Activated CD4-positive, alpha-beta T cell treated with anti-CD3 and anti-CD28 coated beads, Interleukin-2, amount 10 ng/mL, durations not matched to agents 7 days and 5 days (primary cell): ENCODE measurements around the gene GPR176. TPM values are rescaled to one million over a fixed set of nuclear protein-coding genes. Genes with fewer than 3 reads are reported as not detected.
A peak's percentile ranks its signal among the peaks of the same experiment; 100 is the strongest.

Source experiments
- CTCF ChIA-PET: fragments of 350-600 bp; sonication (Branson Sonifier 250); formaldehyde crosslinking; loops from one replicate; lab custom pipeline; 2021; ENCODE audit warnings: antibody characterized with exemption; lab: Charles Lee
- POLR2A ChIA-PET: fragments of 350-600 bp; sonication (Branson Sonifier 250); formaldehyde crosslinking; loops from one replicate; lab custom pipeline; 2021; ENCODE audit warnings: antibody characterized with exemption; lab: Charles Lee
- DNase-seq: peaks from one replicate; pipeline ENCODE4 v3.0.0-alpha.2; 2020
- H3K27ac Mint-ChIP-seq: one replicate; pipeline ENCODE4 v1.8.0; 2021; ENCODE audit warnings: mild to moderate bottlenecking, moderate library complexity, mixed read lengths
- H3K27me3 Mint-ChIP-seq: one replicate; pipeline ENCODE4 v1.8.0; 2021; ENCODE audit warnings: mixed read lengths
- H3K36me3 Mint-ChIP-seq: one replicate; pipeline ENCODE4 v1.8.0; 2021; ENCODE audit warnings: low read depth, mixed read lengths
- H3K4me1 Mint-ChIP-seq: one replicate; pipeline ENCODE4 v1.8.0; 2021; ENCODE audit warnings: mixed read lengths
- H3K4me3 Mint-ChIP-seq: one replicate; pipeline ENCODE4 v1.8.0; 2021; ENCODE audit warnings: mild to moderate bottlenecking, moderate library complexity, mixed read lengths
- H3K9me3 Mint-ChIP-seq: one replicate; pipeline ENCODE4 v1.8.0; 2021; ENCODE audit warnings: mixed read lengths
- total RNA-seq, 2 experiments: library from RNA; stranded (reverse); gene quantifications; one replicate each; pipeline ENCODE4 v1.2.3, GENCODE V29; 2021

Gene GPR176
- total RNA-seq, 2 experiments from 2014 or later, result not detected

DNA sequence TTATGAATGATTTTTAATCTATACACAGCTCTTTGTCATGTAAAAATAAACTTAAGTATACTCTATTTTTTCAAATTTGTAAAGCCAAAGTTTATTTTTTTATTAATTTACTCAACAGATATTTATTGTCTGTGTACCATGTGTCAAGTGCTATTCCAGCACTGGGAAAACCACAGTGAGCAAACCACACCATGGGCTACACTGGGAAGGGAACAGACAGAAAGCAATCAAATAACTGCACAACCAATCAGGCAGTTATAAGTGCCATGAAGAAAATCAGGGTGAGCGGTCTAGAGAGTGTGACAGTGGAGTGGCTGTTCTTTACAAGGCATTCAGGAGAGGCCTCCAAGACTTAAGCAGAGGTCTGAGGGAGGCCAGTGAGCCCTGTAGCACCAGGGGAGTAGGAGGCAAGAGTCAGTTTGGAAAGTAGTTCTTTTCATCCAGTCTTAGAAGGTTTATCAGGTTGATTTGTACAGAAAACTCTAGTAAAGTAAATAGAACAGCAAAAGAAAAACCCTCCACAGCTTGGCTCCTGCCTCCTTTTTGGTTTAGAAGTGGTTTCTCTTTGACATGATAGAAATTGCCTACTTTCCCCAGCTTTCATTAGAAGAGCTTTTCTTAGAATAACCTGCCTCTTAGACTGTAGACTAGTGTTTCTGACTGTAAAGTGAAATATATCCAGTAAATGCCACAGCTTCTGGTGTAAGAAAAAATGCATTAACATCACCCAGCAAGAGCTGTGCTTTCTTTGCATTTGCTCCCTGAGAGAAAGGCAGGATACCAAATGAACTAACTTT is 27.5 kb upstream of the GPR176 start:
- Mint-ChIP-seq H3K36me3 (peaks cover 49% of the 10 kb centered on the region), H3K27me3 (no peaks in the 10 kb centered on the region), H3K4me3 (no peak overlapping the region), H3K27ac (peak overlapping the region; percentile 84), H3K4me1 (peaks cover 28% of the 10 kb centered on the region), H3K9me3 (no peaks in the 10 kb centered on the region)
- DNase-seq, result no peak
- ChIA-PET CTCF (no interaction called here), POLR2A (no interaction called here)

DNA sequence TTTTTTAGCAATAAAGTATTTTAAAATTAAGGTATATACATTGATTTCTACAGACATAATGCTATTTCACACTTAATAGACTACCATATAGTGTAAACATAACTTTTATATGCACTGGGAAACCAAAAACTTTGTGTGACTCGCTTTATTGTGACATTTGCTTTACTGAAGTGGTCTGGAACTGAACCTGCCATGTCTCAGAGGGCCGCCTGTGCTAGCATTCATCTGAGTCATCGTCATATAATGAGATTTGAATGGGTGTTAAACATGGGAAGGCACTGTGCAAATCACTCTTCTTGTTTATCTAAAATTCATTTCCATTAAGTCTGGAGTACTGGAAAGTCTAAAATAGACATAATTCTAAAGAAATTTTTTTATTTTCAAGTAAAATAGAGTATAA is 26.8 kb upstream of the GPR176 start:
- POLR2A ChIA-PET, result no interaction called here
- Mint-ChIP-seq H3K27me3 (no peaks in the 10 kb centered on the region), H3K4me1 (peaks cover 28% of the 10 kb centered on the region), H3K27ac (no peak overlapping the region), H3K9me3 (no peaks in the 10 kb centered on the region), H3K4me3 (no peak overlapping the region), H3K36me3 (peaks cover 54% of the 10 kb centered on the region)
- CTCF ChIA-PET, result interaction anchor here (2.0 kb wide), 1 partner anchor 13 kb away, joined by 9 read pairs; the partner anchor contains the start of gene EIF2AK4
- no peak for DNase-seq

DNA sequence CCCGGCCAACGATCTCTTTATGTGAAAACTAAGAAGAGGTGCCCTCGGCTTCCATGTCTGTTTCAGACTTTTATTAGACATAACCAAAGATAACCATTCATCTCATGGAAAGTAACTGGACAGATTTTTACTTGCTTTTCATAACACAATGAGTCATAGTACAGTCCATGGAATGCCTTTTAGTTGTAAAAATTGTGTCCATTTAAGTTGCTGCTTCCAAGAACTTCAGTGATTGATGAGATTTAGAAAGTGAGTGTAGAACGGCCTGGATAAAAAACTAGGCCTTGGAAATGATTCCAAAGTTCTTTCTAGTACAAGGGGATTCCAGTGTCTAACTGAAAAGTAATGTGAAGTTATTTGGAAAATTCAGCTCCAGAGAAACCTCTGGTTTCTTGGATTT is 24.7 kb upstream of the GPR176 start:
- CTCF ChIA-PET, result interaction anchor here (1.1 to 2.0 kb wide), 2 partner anchors 10 to 26 kb away, joined by 4 to 9 read pairs; partner anchors contain the start of gene EIF2AK4
- Mint-ChIP-seq H3K4me3 (no peak overlapping the region), H3K36me3 (peaks cover 54% of the 10 kb centered on the region)

DNA sequence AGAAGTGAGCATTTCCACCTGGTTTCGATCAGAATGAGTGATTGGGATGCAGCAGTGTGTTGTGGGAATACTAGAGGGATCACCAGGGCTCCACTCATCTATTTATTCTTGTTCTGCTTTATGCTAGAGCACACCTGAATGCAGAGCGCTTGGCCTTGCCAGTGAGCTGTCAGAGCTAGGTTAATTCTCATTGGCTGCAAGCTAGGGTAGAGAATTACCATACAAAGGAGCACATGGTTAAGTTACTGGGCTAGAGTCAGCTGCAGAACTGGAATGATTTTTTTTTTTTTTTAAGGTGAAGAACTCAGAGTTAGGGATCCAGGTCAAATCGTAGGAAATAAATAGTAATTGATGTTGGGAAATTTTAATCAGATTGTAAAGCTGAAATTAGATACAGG is 22.7 kb upstream of the GPR176 start:
- H3K9me3 Mint-ChIP-seq, result no peaks in the 10 kb centered on the region
- DNase-seq, result no peak
- CTCF ChIA-PET, result interaction anchor here (1.0 kb wide), 1 partner anchor 9 kb away, joined by 3 read pairs; the partner anchor contains the start of gene EIF2AK4
- no peak overlapping the region for H3K27ac Mint-ChIP-seq
- POLR2A ChIA-PET, result no interaction called here
- peaks cover 58% of the 10 kb centered on the region for H3K36me3 Mint-ChIP-seq
- H3K4me3 Mint-ChIP-seq, result no peak overlapping the region
- peaks cover 28% of the 10 kb centered on the region for H3K4me1 Mint-ChIP-seq
- H3K27me3 Mint-ChIP-seq, result no peaks in the 10 kb centered on the region

More for the DNA sequence above, 24.7 kb upstream of the GPR176 start:
- Mint-ChIP-seq H3K9me3 (no peaks in the 10 kb centered on the region), H3K27ac (no peak overlapping the region), H3K4me1 (peaks cover 31% of the 10 kb centered on the region), H3K27me3 (no peaks in the 10 kb centered on the region)
- DNase-seq, result no peak
- POLR2A ChIA-PET, result no interaction called here

DNA sequence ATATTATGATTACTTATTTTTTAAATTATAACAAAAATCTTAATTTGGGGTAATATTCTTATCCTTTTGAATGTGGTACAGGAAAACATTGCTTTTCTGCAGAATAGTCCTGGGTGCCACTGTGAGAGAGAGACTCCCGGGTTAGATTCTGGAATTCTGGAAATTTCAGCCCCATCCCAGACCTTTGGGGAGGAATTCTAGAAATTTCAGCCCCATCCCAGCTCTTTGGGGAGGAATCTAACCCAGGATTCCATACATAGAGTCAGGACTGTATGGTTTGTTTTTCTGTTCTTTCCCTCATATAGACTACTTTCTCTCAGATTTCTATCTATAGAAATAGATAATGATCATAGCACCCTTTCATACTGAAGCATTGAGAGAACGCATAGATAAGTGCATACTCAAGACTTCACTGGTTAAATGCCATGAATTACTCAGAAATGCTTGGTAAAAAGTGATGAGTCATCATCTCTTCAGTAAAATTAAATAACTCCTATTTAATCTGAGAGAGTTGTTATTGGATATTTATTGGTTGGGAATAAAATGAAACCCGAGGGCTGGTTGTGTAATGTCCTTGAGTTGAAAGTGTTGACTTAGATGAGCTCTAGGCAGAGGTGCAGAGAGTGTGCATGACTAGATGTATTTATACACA is 22.2 kb upstream of the GPR176 start:
- no peak for DNase-seq
- peaks cover 60% of the 10 kb centered on the region for H3K36me3 Mint-ChIP-seq
- POLR2A ChIA-PET, result no interaction called here

DNA sequence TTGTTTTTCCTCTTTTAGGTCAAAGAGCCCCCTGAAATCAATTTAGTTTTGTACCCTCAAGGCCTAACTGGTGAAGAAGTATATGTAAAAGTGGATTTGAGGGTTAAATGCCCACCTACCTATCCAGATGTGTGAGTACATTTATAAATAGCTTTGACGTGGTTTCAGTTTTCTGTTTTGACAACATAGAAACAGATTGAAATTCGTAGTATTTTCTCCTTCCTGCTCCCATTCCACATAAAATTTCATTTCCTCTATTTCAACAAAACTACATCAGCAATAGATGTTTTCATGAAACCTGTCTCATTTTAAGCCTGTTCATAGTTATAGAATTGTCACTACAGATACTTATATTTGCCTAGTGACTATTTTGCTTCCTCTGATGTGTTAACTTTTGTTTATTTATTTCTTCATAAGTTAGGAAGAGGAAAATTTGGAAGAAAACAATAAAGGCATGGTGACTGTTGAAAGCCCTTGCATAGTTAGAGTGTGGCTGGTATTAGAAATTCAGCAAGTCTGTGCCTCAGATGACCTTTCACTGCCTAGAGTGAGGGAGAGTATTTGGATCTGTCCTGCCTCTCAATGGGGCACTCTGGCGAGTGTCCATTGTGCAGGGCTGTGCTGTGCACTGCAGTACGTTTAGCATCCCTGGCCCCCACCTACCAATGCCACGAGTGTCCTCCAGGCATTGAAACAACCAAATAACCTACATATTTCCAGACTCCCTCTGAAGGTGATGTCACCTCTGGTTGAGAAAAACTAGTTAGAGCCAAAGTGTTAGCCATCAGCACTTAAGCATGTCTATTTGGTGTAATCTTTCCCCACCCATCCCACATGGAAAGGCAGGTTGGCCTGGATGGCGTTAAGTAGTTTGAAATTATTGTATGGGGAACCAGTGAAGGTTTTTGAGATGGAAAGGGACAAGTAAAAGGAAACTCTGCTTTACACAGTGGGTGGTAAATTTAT is 19.7 kb upstream of the GPR176 start:
- Mint-ChIP-seq H3K27me3 (no peaks in the 10 kb centered on the region), H3K27ac (no peak overlapping the region), H3K4me1 (peaks cover 32% of the 10 kb centered on the region), H3K4me3 (no peak overlapping the region), H3K9me3 (no peaks in the 10 kb centered on the region), H3K36me3 (peaks cover 51% of the 10 kb centered on the region)
- POLR2A ChIA-PET, result no interaction called here
- CTCF ChIA-PET, result no interaction called here
- DNase-seq, result no peak

More for the DNA sequence above, 22.2 kb upstream of the GPR176 start:
- Mint-ChIP-seq H3K4me1 (peaks cover 26% of the 10 kb centered on the region), H3K27ac (no peak overlapping the region), H3K4me3 (no peak overlapping the region), H3K27me3 (no peaks in the 10 kb centered on the region), H3K9me3 (no peaks in the 10 kb centered on the region)
- CTCF ChIA-PET, result interaction anchor here (1.0 kb wide), 1 partner anchor 8 kb away, joined by 3 read pairs; the partner anchor contains the start of gene EIF2AK4

DNA sequence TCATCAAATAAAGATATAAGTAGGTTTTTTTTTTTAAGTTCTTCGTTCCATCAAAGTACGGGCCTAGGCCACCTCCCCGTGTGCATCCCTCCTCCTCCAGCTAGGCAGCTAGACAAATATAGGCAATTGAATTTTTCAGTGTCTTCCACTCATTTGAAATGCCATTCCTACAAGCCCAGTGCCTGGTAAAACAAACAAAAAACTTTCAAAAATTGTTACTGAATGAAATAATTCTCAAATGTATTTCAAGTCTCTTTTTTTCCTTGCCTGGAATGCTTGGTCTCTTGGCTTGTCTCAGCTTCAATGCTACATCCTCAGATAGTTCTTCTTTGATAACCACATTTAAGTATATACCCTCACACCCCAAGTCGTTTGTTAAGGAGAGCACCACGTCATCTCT is 17.6 kb upstream of the GPR176 start:
- H3K4me1 Mint-ChIP-seq, result peaks cover 48% of the 10 kb centered on the region
- no peak overlapping the region for H3K4me3 Mint-ChIP-seq
- ChIA-PET CTCF (interaction anchor here (0.7 kb wide), 1 partner anchor 1826 kb away, joined by 7 read pairs; no protein-coding TSS in a partner anchor), POLR2A (no interaction called here)
- H3K9me3 Mint-ChIP-seq, result no peaks in the 10 kb centered on the region
- H3K27me3 Mint-ChIP-seq, result no peaks in the 10 kb centered on the region
- DNase-seq, result no peak
- peaks cover 39% of the 10 kb centered on the region for H3K36me3 Mint-ChIP-seq
- H3K27ac Mint-ChIP-seq, result no peak overlapping the region

DNA sequence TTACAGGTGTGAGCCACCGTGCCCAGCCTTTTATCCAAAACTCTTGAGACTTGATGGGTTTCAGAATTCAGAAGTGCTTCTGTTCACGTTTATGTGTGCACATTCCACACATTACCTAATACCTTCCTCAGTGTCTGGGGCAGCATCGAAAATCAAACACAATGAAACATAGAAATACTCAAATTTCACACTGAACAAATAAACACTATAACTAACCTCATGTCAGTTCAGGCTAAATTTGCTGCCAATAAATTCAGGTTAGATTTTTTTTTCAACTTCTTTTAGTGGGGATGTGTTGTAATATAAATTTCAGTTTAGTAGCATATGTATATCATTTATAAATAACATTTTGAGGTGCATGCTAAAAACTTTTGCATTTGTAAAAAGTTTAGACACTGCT is 16.6 kb upstream of the GPR176 start:
- H3K27me3 Mint-ChIP-seq, result peaks cover 1% of the 10 kb centered on the region
- CTCF ChIA-PET, result no interaction called here
- H3K9me3 Mint-ChIP-seq, result no peaks in the 10 kb centered on the region
- DNase-seq, result no peak
- H3K4me1 Mint-ChIP-seq, result peaks cover 51% of the 10 kb centered on the region
- POLR2A ChIA-PET, result no interaction called here
- no peak overlapping the region for H3K27ac Mint-ChIP-seq
- H3K4me3 Mint-ChIP-seq, result no peak overlapping the region
- peaks cover 35% of the 10 kb centered on the region for H3K36me3 Mint-ChIP-seq

DNA sequence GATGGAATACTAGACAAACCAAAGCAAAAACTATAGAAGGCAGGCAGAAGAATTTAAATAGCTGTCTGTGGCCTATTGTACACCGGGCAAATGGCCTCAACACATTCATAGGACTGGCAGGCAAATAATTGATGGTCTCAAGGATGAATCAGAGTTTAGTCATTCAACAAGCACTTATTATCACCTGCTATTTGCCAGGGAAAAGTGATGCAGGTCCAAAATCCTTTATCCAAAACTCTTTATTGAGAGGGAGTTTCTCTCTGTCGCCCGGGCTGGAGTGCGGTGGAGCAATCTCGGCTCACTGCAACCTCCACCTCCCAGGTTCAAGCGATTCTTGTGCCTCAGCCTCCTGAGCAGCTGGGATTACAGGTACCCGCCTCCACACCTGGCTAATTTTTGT is 16.1 kb upstream of the GPR176 start:
- CTCF ChIA-PET, result no interaction called here
- DNase-seq, result no peak

DNA sequence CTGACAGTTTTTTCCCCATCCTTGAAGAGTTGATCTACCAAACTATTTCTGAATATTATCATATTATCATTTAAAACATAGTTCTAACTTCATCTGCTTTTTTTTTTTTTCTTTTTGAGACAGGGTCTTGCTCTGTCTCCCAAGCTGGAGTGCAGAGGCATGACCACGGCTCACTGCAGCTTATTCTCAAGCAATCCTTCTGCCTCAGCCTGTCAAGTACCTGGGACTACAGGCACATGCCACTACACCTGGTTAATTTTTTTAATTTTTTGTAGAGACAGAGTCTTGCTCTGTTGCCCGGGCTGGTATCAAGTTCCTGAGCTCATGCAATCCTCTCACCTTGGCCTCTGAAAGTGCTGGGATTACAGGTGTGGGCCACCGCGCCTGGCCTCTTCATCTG is 15.2 kb upstream of the GPR176 start:
- CTCF ChIA-PET, result interaction anchor here (0.7 to 2.0 kb wide), 4 partner anchors 10 to 305 kb away, joined by 3 to 9 read pairs (median 4); no protein-coding TSS in a partner anchor
- Mint-ChIP-seq H3K9me3 (no peaks in the 10 kb centered on the region), H3K27me3 (peaks cover 2% of the 10 kb centered on the region), H3K4me3 (peak overlapping the region; percentile 84), H3K27ac (peak overlapping the region; percentile 17), H3K4me1 (peaks cover 51% of the 10 kb centered on the region), H3K36me3 (peaks cover 29% of the 10 kb centered on the region)
- POLR2A ChIA-PET, result interaction anchor here (1.0 kb wide), 1 partner anchor 23 kb away, joined by 4 read pairs; no protein-coding TSS in a partner anchor
- DNase-seq, result no peak

More for the DNA sequence above, 16.1 kb upstream of the GPR176 start:
- POLR2A ChIA-PET, result interaction anchor here (0.6 kb wide), 1 partner anchor 225 kb away, joined by 3 read pairs; the partner anchor contains the start of gene BUB1B
- Mint-ChIP-seq H3K9me3 (no peaks in the 10 kb centered on the region), H3K4me3 (no peak overlapping the region), H3K4me1 (peaks cover 51% of the 10 kb centered on the region), H3K27ac (no peak overlapping the region), H3K36me3 (peaks cover 32% of the 10 kb centered on the region), H3K27me3 (peaks cover 1% of the 10 kb centered on the region)

DNA sequence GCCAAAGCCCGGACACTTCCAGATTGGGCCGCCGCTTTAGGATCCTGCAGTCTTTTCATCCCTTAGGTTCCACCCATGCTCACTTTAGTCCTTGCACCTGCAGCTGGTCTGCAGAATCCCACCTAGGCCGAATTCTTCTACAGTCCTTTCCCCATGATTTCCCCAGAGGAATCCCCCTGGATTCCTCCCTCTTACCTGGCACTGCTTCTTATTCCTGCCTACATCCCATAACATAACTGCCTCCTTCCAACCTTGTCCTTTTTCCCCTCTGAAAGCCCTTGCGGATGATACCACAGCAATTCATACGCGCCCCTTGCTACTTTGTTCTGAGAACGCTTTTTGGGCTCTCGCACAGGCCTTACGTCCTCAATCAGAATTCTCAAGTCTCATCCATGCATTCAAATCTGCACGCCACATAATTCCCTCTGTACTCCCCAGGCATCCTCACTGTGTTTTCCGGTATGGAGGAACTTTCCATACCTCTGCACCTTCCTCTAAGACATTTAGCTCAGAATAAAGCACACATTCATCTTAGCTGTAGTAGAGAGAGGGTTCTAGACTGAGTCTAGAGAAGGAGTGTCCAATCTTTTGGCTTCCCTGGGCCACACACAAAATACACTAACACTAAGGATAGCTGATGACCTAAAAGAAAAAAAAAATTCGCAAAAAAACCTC is 14.5 kb upstream of the GPR176 start:
- peak; percentile 17 for DNase-seq
- Mint-ChIP-seq H3K36me3 (peaks cover 26% of the 10 kb centered on the region), H3K27me3 (peaks cover 5% of the 10 kb centered on the region), H3K4me1 (peaks cover 47% of the 10 kb centered on the region), H3K9me3 (no peaks in the 10 kb centered on the region), H3K4me3 (peak overlapping the region; percentile 84), H3K27ac (peak overlapping the region; percentile 87)
- CTCF ChIA-PET, result interaction anchor here (0.7 to 2.0 kb wide), 5 partner anchors 8 to 28 kb away, joined by 3 to 9 read pairs (median 3); no protein-coding TSS in a partner anchor
- POLR2A ChIA-PET, result interaction anchor here (1.0 kb wide), 1 partner anchor 22 kb away, joined by 4 read pairs; no protein-coding TSS in a partner anchor
